ENCODE results near the gene ZDHHC3. TPM values are rescaled to one million over a fixed set of nuclear protein-coding genes. Genes with fewer than 3 reads are reported as not detected.

The ZDHHC3 gene
- total RNA-seq, 1 donor from 2014 or later: 66.6 TPM

- Mint-ChIP-seq H3K27ac (ENCODE audit: unreplicated experiment) (peak overlapping the region; percentile 55), H3K27me3 (ENCODE audit: low read depth, unreplicated experiment) (peaks cover 4% of the 10 kb centered on the region)
- TF ChIP-seq CTCF (IDR thresholded peaks at IDR 0.05; ENCODE audit: insufficient read depth, low read depth, low read length): no peak
- TF ChIP-seq EZH2 (IDR thresholded peaks at IDR 0.05; ENCODE audit: insufficient read depth, low read length): no peak
These were observed 82.9 kb downstream of the ZDHHC3 start for GRCh38 chr3:44893097-44893496.

GRCh38 chr3:44892689-44893088 is 83.3 kb downstream of the ZDHHC3 start:
- H3K27ac ChIP-seq (ENCODE audit: low read depth, low read length): peak overlapping the region; percentile 77
- peak; percentile 37 for DNase-seq (ENCODE audit: low read depth)
- H3K36me3 ChIP-seq (ENCODE audit: insufficient read depth, low read length): no peaks in the 10 kb centered on the region
- H3K9me3 ChIP-seq (ENCODE audit: insufficient read depth, low read depth, low read length): no peaks in the 10 kb centered on the region
- no peak overlapping the region for H3K9ac ChIP-seq (ENCODE audit: low read length)
- H3K79me2 ChIP-seq (ENCODE audit: insufficient read depth, low read length): no peaks in the 10 kb centered on the region
- H3K4me3 Mint-ChIP-seq (ENCODE audit: unreplicated experiment): no peak overlapping the region
- no peak overlapping the region for H3K4me3 ChIP-seq (ENCODE audit: insufficient read depth, low read depth, low read length)
- H3K36me3 Mint-ChIP-seq (ENCODE audit: low read depth, unreplicated experiment): no peaks in the 10 kb centered on the region
- peaks cover 14% of the 10 kb centered on the region for H3K4me1 ChIP-seq (ENCODE audit: insufficient read depth, low read length)
- TF ChIP-seq EZH2 (IDR thresholded peaks at IDR 0.05; ENCODE audit: insufficient read depth, low read length): no peak
- TF ChIP-seq CTCF (IDR thresholded peaks at IDR 0.05; ENCODE audit: insufficient read depth, low read depth, low read length): no peak
- H3K4me1 Mint-ChIP-seq (ENCODE audit: low read depth, unreplicated experiment): peaks cover 13% of the 10 kb centered on the region
- no peak for FAIRE-seq
- no peak overlapping the region for H2AFZ ChIP-seq (ENCODE audit: low read depth, low read length)
- H3K27me3 ChIP-seq (ENCODE audit: insufficient read depth, low read length): no peaks in the 10 kb centered on the region
- H3K27ac Mint-ChIP-seq (ENCODE audit: unreplicated experiment): peak overlapping the region; percentile 10
- H3K4me2 ChIP-seq (ENCODE audit: low read length): peak overlapping the region; percentile 66
- peaks cover 3% of the 10 kb centered on the region for H3K9me3 Mint-ChIP-seq (ENCODE audit: unreplicated experiment)
- peaks cover 4% of the 10 kb centered on the region for H3K27me3 Mint-ChIP-seq (ENCODE audit: low read depth, unreplicated experiment)
- no peaks in the 10 kb centered on the region for H4K20me1 ChIP-seq (ENCODE audit: insufficient read depth, low read length)

More at GRCh38 chr3:44893097-44893496, 82.9 kb downstream of the ZDHHC3 start:
- peak overlapping the region; percentile 65 for H2AFZ ChIP-seq (ENCODE audit: low read depth, low read length)
- H3K79me2 ChIP-seq (ENCODE audit: insufficient read depth, low read length): no peaks in the 10 kb centered on the region
- H3K4me3 ChIP-seq (ENCODE audit: insufficient read depth, low read depth, low read length): no peak overlapping the region
- H3K4me3 Mint-ChIP-seq (ENCODE audit: unreplicated experiment): no peak overlapping the region
- H3K4me2 ChIP-seq (ENCODE audit: low read length): peak overlapping the region; percentile 66
- FAIRE-seq (no peak), DNase-seq (ENCODE audit: low read depth) (peak; percentile 77)
- peaks cover 3% of the 10 kb centered on the region for H3K9me3 Mint-ChIP-seq (ENCODE audit: unreplicated experiment)
- no peaks in the 10 kb centered on the region for H3K36me3 Mint-ChIP-seq (ENCODE audit: low read depth, unreplicated experiment)
- no peaks in the 10 kb centered on the region for H3K36me3 ChIP-seq (ENCODE audit: insufficient read depth, low read length)
- peak overlapping the region; percentile 77 for H3K27ac ChIP-seq (ENCODE audit: low read depth, low read length)
- H3K4me1 Mint-ChIP-seq (ENCODE audit: low read depth, unreplicated experiment): peaks cover 13% of the 10 kb centered on the region
- peaks cover 14% of the 10 kb centered on the region for H3K4me1 ChIP-seq (ENCODE audit: insufficient read depth, low read length)
- H3K27me3 ChIP-seq (ENCODE audit: insufficient read depth, low read length): no peaks in the 10 kb centered on the region
- no peaks in the 10 kb centered on the region for H4K20me1 ChIP-seq (ENCODE audit: insufficient read depth, low read length)
- H3K9me3 ChIP-seq (ENCODE audit: insufficient read depth, low read depth, low read length): no peaks in the 10 kb centered on the region
- peak overlapping the region; percentile 29 for H3K9ac ChIP-seq (ENCODE audit: low read length)

- no peaks in the 10 kb centered on the region for H3K27me3 ChIP-seq (ENCODE audit: insufficient read depth, low read length)
- H3K4me2 ChIP-seq (ENCODE audit: low read length): no peak overlapping the region
- Mint-ChIP-seq H3K27me3 (ENCODE audit: low read depth, unreplicated experiment) (peaks cover 4% of the 10 kb centered on the region), H3K36me3 (ENCODE audit: low read depth, unreplicated experiment) (no peaks in the 10 kb centered on the region), H3K9me3 (ENCODE audit: unreplicated experiment) (peaks cover 3% of the 10 kb centered on the region), H3K4me3 (ENCODE audit: unreplicated experiment) (no peak overlapping the region), H3K27ac (ENCODE audit: unreplicated experiment) (no peak overlapping the region), H3K4me1 (ENCODE audit: low read depth, unreplicated experiment) (peaks cover 14% of the 10 kb centered on the region)
- DNase-seq (ENCODE audit: low read depth) (no peak), FAIRE-seq (no peak)
- H3K9ac ChIP-seq (ENCODE audit: low read length): no peak overlapping the region
- H3K36me3 ChIP-seq (ENCODE audit: insufficient read depth, low read length): no peaks in the 10 kb centered on the region
- peaks cover 27% of the 10 kb centered on the region for H3K4me1 ChIP-seq (ENCODE audit: insufficient read depth, low read length)
- H4K20me1 ChIP-seq (ENCODE audit: insufficient read depth, low read length): no peaks in the 10 kb centered on the region
- no peak overlapping the region for H3K4me3 ChIP-seq (ENCODE audit: insufficient read depth, low read depth, low read length)
- no peaks in the 10 kb centered on the region for H3K9me3 ChIP-seq (ENCODE audit: insufficient read depth, low read depth, low read length)
- no peak for TF ChIP-seq EZH2 (IDR thresholded peaks at IDR 0.05; ENCODE audit: insufficient read depth, low read length)
- no peak for TF ChIP-seq CTCF (IDR thresholded peaks at IDR 0.05; ENCODE audit: insufficient read depth, low read depth, low read length)
- H3K79me2 ChIP-seq (ENCODE audit: insufficient read depth, low read length): no peaks in the 10 kb centered on the region
- no peak overlapping the region for H2AFZ ChIP-seq (ENCODE audit: low read depth, low read length)
- H3K27ac ChIP-seq (ENCODE audit: low read depth, low read length): no peak overlapping the region
These were observed 85.1 kb downstream of the ZDHHC3 start for GRCh38 chr3:44890852-44891251.
